ENCODE results near the gene CADM2.
"Not testable (repeated sequence)": the region's sequence is repeated elsewhere in the genome, so short reads cannot be mapped to it uniquely, and the experiment has no call there.

Gene CADM2

GRCh38 chr3:85678713-85679112 lies 719.9 kb downstream of the CADM2 start:
- H3K36me3 Mint-ChIP-seq (ENCODE audit: low read depth): no peaks in the 10 kb centered on the region
- H3K4me3 Mint-ChIP-seq: no peak overlapping the region
- H3K4me1 Mint-ChIP-seq (ENCODE audit: low read depth): no peaks in the 10 kb centered on the region
- no peak overlapping the region for H3K27ac Mint-ChIP-seq
- DNase-seq (ENCODE audit: low spot score): no peak
- H3K9me3 Mint-ChIP-seq: no peaks in the 10 kb centered on the region
- H3K27me3 Mint-ChIP-seq (ENCODE audit: low read depth): no peaks in the 10 kb centered on the region

- H3K27ac Mint-ChIP-seq: no peak overlapping the region
- no peaks in the 10 kb centered on the region for H3K4me1 Mint-ChIP-seq (ENCODE audit: low read depth)
- no peaks in the 10 kb centered on the region for H3K36me3 Mint-ChIP-seq (ENCODE audit: low read depth)
- no peaks in the 10 kb centered on the region for H3K27me3 Mint-ChIP-seq (ENCODE audit: low read depth)
- H3K4me3 Mint-ChIP-seq: no peak overlapping the region
- DNase-seq (ENCODE audit: low spot score): no peak
- H3K9me3 Mint-ChIP-seq: peaks cover 5% of the 10 kb centered on the region
These were observed 723.1 kb downstream of the CADM2 start for GRCh38 chr3:85681906-85682305.

- Mint-ChIP-seq H3K36me3 (ENCODE audit: low read depth) (no peaks in the 10 kb centered on the region), H3K27me3 (ENCODE audit: low read depth) (no peaks in the 10 kb centered on the region)
- no peak for DNase-seq (ENCODE audit: low spot score)
These were observed 732.4 kb downstream of the CADM2 start for GRCh38 chr3:85691196-85691595.

GRCh38 chr3:85697156-85697555 lies 738.4 kb downstream of the CADM2 start:
- Mint-ChIP-seq H3K4me1 (ENCODE audit: low read depth) (no peaks in the 10 kb centered on the region), H3K27me3 (ENCODE audit: low read depth) (no peaks in the 10 kb centered on the region), H3K27ac (no peak overlapping the region), H3K36me3 (ENCODE audit: low read depth) (no peaks in the 10 kb centered on the region), H3K9me3 (peaks cover 30% of the 10 kb centered on the region), H3K4me3 (no peak overlapping the region)
- DNase-seq (ENCODE audit: low spot score): no peak

More at GRCh38 chr3:85691196-85691595, 732.4 kb downstream of the CADM2 start:
- no peak overlapping the region for H3K27ac Mint-ChIP-seq
- peaks cover 19% of the 10 kb centered on the region for H3K9me3 Mint-ChIP-seq
- no peak overlapping the region for H3K4me3 Mint-ChIP-seq
- no peaks in the 10 kb centered on the region for H3K4me1 Mint-ChIP-seq (ENCODE audit: low read depth)

GRCh38 chr3:85706130-85706529 lies 747.3 kb downstream of the CADM2 start:
- Mint-ChIP-seq H3K27me3 (ENCODE audit: low read depth) (no peaks in the 10 kb centered on the region), H3K36me3 (ENCODE audit: low read depth) (no peaks in the 10 kb centered on the region), H3K27ac (no peak overlapping the region), H3K4me1 (ENCODE audit: low read depth) (no peaks in the 10 kb centered on the region), H3K4me3 (no peak overlapping the region), H3K9me3 (peaks cover 24% of the 10 kb centered on the region)
- DNase-seq (ENCODE audit: low spot score): no peak

- DNase-seq (ENCODE audit: low spot score); H3K27ac Mint-ChIP-seq; H3K27me3 Mint-ChIP-seq (ENCODE audit: low read depth); H3K36me3 Mint-ChIP-seq (ENCODE audit: low read depth); H3K4me1 Mint-ChIP-seq (ENCODE audit: low read depth); H3K4me3 Mint-ChIP-seq: not testable (repeated sequence)
- peaks cover 17% of the 10 kb centered on the region for H3K9me3 Mint-ChIP-seq
These were observed 749.5 kb downstream of the CADM2 start for GRCh38 chr3:85708325-85708724.

- Mint-ChIP-seq H3K4me1 (ENCODE audit: low read depth) (no peaks in the 10 kb centered on the region), H3K4me3 (no peak overlapping the region), H3K27me3 (ENCODE audit: low read depth) (no peaks in the 10 kb centered on the region), H3K27ac (no peak overlapping the region), H3K9me3 (peaks cover 14% of the 10 kb centered on the region), H3K36me3 (ENCODE audit: low read depth) (no peaks in the 10 kb centered on the region)
- no peak for DNase-seq (ENCODE audit: low spot score)
These were observed 750.6 kb downstream of the CADM2 start for GRCh38 chr3:85709346-85709892.

- Mint-ChIP-seq H3K36me3 (ENCODE audit: low read depth) (no peaks in the 10 kb centered on the region), H3K4me3 (no peak overlapping the region), H3K4me1 (ENCODE audit: low read depth) (no peaks in the 10 kb centered on the region), H3K9me3 (peaks cover 18% of the 10 kb centered on the region), H3K27ac (no peak overlapping the region), H3K27me3 (ENCODE audit: low read depth) (no peaks in the 10 kb centered on the region)
- no peak for DNase-seq (ENCODE audit: low spot score)
These were observed 751.7 kb downstream of the CADM2 start for GRCh38 chr3:85710490-85710889.

GRCh38 chr3:85721409-85722145 lies 762.8 kb downstream of the CADM2 start:
- Mint-ChIP-seq H3K4me3 (no peak overlapping the region), H3K9me3 (peaks cover 25% of the 10 kb centered on the region), H3K4me1 (ENCODE audit: low read depth) (no peaks in the 10 kb centered on the region), H3K36me3 (ENCODE audit: low read depth) (no peaks in the 10 kb centered on the region), H3K27ac (no peak overlapping the region), H3K27me3 (ENCODE audit: low read depth) (no peaks in the 10 kb centered on the region)
- no peak for DNase-seq (ENCODE audit: low spot score)

GRCh38 chr3:85725809-85726208 lies 767.0 kb downstream of the CADM2 start:
- H3K4me1 Mint-ChIP-seq (ENCODE audit: low read depth): no peaks in the 10 kb centered on the region
- no peaks in the 10 kb centered on the region for H3K27me3 Mint-ChIP-seq (ENCODE audit: low read depth)
- H3K4me3 Mint-ChIP-seq: no peak overlapping the region
- no peak for DNase-seq (ENCODE audit: low spot score)
- H3K36me3 Mint-ChIP-seq (ENCODE audit: low read depth): no peaks in the 10 kb centered on the region
- H3K9me3 Mint-ChIP-seq: peaks cover 24% of the 10 kb centered on the region
- no peak overlapping the region for H3K27ac Mint-ChIP-seq

GRCh38 chr3:85726241-85726640 lies 767.5 kb downstream of the CADM2 start:
- Mint-ChIP-seq H3K27me3 (ENCODE audit: low read depth) (no peaks in the 10 kb centered on the region), H3K9me3 (peaks cover 24% of the 10 kb centered on the region), H3K36me3 (ENCODE audit: low read depth) (no peaks in the 10 kb centered on the region), H3K4me3 (no peak overlapping the region), H3K27ac (no peak overlapping the region), H3K4me1 (ENCODE audit: low read depth) (no peaks in the 10 kb centered on the region)
- DNase-seq (ENCODE audit: low spot score): no peak

GRCh38 chr3:85737846-85738245 lies 779.1 kb downstream of the CADM2 start:
- Mint-ChIP-seq H3K36me3 (ENCODE audit: low read depth) (no peaks in the 10 kb centered on the region), H3K27ac (no peak overlapping the region), H3K4me3 (no peak overlapping the region), H3K27me3 (ENCODE audit: low read depth) (no peaks in the 10 kb centered on the region), H3K4me1 (ENCODE audit: low read depth) (no peaks in the 10 kb centered on the region), H3K9me3 (peaks cover 15% of the 10 kb centered on the region)
- no peak for DNase-seq (ENCODE audit: low spot score)

- Mint-ChIP-seq H3K27ac (no peak overlapping the region), H3K9me3 (peaks cover 16% of the 10 kb centered on the region), H3K27me3 (ENCODE audit: low read depth) (no peaks in the 10 kb centered on the region), H3K36me3 (ENCODE audit: low read depth) (no peaks in the 10 kb centered on the region), H3K4me3 (no peak overlapping the region), H3K4me1 (ENCODE audit: low read depth) (no peaks in the 10 kb centered on the region)
- no peak for DNase-seq (ENCODE audit: low spot score)
These were observed 781.8 kb downstream of the CADM2 start for GRCh38 chr3:85740561-85740960.

GRCh38 chr3:85758442-85758841 lies 799.7 kb downstream of the CADM2 start:
- Mint-ChIP-seq H3K36me3 (ENCODE audit: low read depth) (no peaks in the 10 kb centered on the region), H3K9me3 (peaks cover 27% of the 10 kb centered on the region), H3K4me1 (ENCODE audit: low read depth) (no peaks in the 10 kb centered on the region), H3K27me3 (ENCODE audit: low read depth) (no peaks in the 10 kb centered on the region), H3K4me3 (no peak overlapping the region), H3K27ac (no peak overlapping the region)
- DNase-seq (ENCODE audit: low spot score): no peak

GRCh38 chr3:85760342-85760741 lies 801.6 kb downstream of the CADM2 start:
- H3K4me1 Mint-ChIP-seq (ENCODE audit: low read depth): no peaks in the 10 kb centered on the region
- no peaks in the 10 kb centered on the region for H3K27me3 Mint-ChIP-seq (ENCODE audit: low read depth)
- no peak overlapping the region for H3K4me3 Mint-ChIP-seq
- DNase-seq (ENCODE audit: low spot score): no peak
- peaks cover 20% of the 10 kb centered on the region for H3K9me3 Mint-ChIP-seq
- H3K36me3 Mint-ChIP-seq (ENCODE audit: low read depth): no peaks in the 10 kb centered on the region
- H3K27ac Mint-ChIP-seq: no peak overlapping the region

All from T-helper 2 cell treated with Interferon-gamma antibody and Interleukin-4, amounts not matched to agents 5 μg/mL and 100 μg/mL, for 36 hours (primary cell).